Lower leg skin (tissue), 4 donors: ENCODE data around the gene PRMT7. TPM values are rescaled to one million over a fixed set of nuclear protein-coding genes. Genes with fewer than 3 reads are reported as not detected.

Experiments
- DNase-seq, 2 donors: peaks; one replicate each; pipeline ENCODE4 v3.0.0-alpha.2; 2019; ENCODE audit warnings: low spot score in 2 of 2
- H3K4me3 ChIP-seq: fragments of 200-600 bp; sonication (generic); 2 replicates; pipeline ENCODE4 v1.5.1; 2017; ENCODE audit warnings: mild to moderate bottlenecking, low read depth; ENCODE audit not compliant: poor library complexity, severe bottlenecking
- CTCF ChIP-seq, 3 donors: fragments of 450-650 bp; IDR thresholded peaks; one replicate each; pipeline ENCODE4 v1.5.1; 2016; ENCODE audit warnings: antibody characterized with exemption in 3 of 3, mild to moderate bottlenecking in 3 of 3, moderate library complexity in 2 of 3
- POLR2A ChIP-seq, 2 donors: fragments of 450-650 bp; IDR thresholded peaks; one replicate each; pipeline ENCODE4 v1.6.1; 2016 to 2017; ENCODE audit warnings: antibody characterized with exemption in 2 of 2, mild to moderate bottlenecking in 1 of 2, moderate library complexity in 1 of 2
- WGBS, 2 donors: methylation state at CpG; one replicate each; pipeline ENCODE4 v1.1.5; 2018; 5-methylcytosine and 5-hydroxymethylcytosine counted together
- intact Hi-C: fragments of 100-400 bp; cut with DNase I; formaldehyde crosslinking; loops from one replicate; pipeline ENCODE4 v1.15.0; 2023; ENCODE audit warnings: low total_unique reads
- total RNA-seq, 4 donors: library from RNA; depleted of rRNA; stranded (reverse); fragments of >200 nt; gene quantifications; one replicate each; pipeline ENCODE4 v1.1.0, GENCODE V29; 2016

PRMT7 gene
- total RNA-seq, 4 donors from 2014 or later = 29.9 to 62.4 (median 45.9) TPM

- WGBS, 2 donors = 81 to 87% methylated on average over 10 of the region's 10 CpGs
- intact Hi-C loops = no loop called here
- no peak for DNase-seq
- TF ChIP-seq CTCF (IDR thresholded peaks at IDR 0.05) (no peak), POLR2A (IDR thresholded peaks at IDR 0.05) (no peak)
- H3K4me3 ChIP-seq = no peak overlapping the region
Observed at GRCh38 chr16:68380676-68381362, 70.0 kb downstream of the PRMT7 start.

GRCh38 chr16:68381363-68381724 lies 70.5 kb downstream of the PRMT7 start:
- H3K4me3 ChIP-seq = no peak overlapping the region
- intact Hi-C loops = no loop called here
- TF ChIP-seq CTCF (IDR thresholded peaks at IDR 0.05) (no peak), POLR2A (IDR thresholded peaks at IDR 0.05) (no peak)
- WGBS, 2 donors = 85 to 92% methylated on average over 7 of the region's 7 CpGs
- DNase-seq = no peak

GRCh38 chr16:68382296-68382718 lies 71.5 kb downstream of the PRMT7 start:
- TF ChIP-seq CTCF (IDR thresholded peaks at IDR 0.05) = no peak
- TF ChIP-seq POLR2A (IDR thresholded peaks at IDR 0.05) = no peak
- H3K4me3 ChIP-seq = no peak overlapping the region
- 60 to 82% methylated on average over 5 of the region's 5 CpGs for WGBS, 2 donors
- DNase-seq = no peak
- intact Hi-C loops = no loop called here

- TF ChIP-seq POLR2A (IDR thresholded peaks at IDR 0.05) (no peak), CTCF (IDR thresholded peaks at IDR 0.05) (no peak)
- 86 to 98% methylated on average over 4 of the region's 4 CpGs for WGBS, 2 donors
- intact Hi-C loops = no loop called here
- no peak overlapping the region for H3K4me3 ChIP-seq
- no peak for DNase-seq
Observed at GRCh38 chr16:68383858-68384257, 73.0 kb downstream of the PRMT7 start.

- intact Hi-C loops = no loop called here
- TF ChIP-seq POLR2A (IDR thresholded peaks at IDR 0.05) = no peak
- TF ChIP-seq CTCF (IDR thresholded peaks at IDR 0.05) = no peak
- H3K4me3 ChIP-seq = no peak overlapping the region
- DNase-seq = no peak
- 76 to 84% methylated on average over 7 of the region's 7 CpGs for WGBS, 2 donors
Observed at GRCh38 chr16:68384288-68385161, 73.7 kb downstream of the PRMT7 start.
